Daoy (cell line): ENCODE data around the gene NRGN. TPM values are rescaled to one million over a fixed set of nuclear protein-coding genes. Genes with fewer than 3 reads are reported as not detected.

Experiments
- DNase-seq: peaks from one replicate; pipeline ENCODE4 v3.0.0-alpha.2; 2015; ENCODE audit warnings: low read depth
- total RNA-seq: library from RNA; depleted of rRNA; stranded (reverse); fragments of >200 nt; shearing (Covaris generic); gene quantifications from 2 replicates; pipeline ENCODE4 v1.2.3, GENCODE V29; 2014; rRNA removed

The NRGN gene
- 2.7 and 3.4 TPM in 2 replicates for total RNA-seq

- DNase-seq: peak; percentile 93
Observed at GRCh38 chr11:124739479-124740276, at the start of gene NRGN. Gene NRGN, plus strand, starts transcription at chr11:124739942. Its CDS starts 143 bp downstream, at chr11:124740085.

GRCh38 chr11:124693142-124693541, 46.6 kb upstream of the NRGN start:
- no peak for DNase-seq

GRCh38 chr11:124699547-124699946, 40.2 kb upstream of the NRGN start:
- no peak for DNase-seq

- DNase-seq: no peak
Observed at GRCh38 chr11:124700028-124700427, 39.7 kb upstream of the NRGN start.

- no peak for DNase-seq
Observed at GRCh38 chr11:124707829-124708228, 31.9 kb upstream of the NRGN start.

GRCh38 chr11:124712392-124712791, 27.4 kb upstream of the NRGN start:
- DNase-seq: no peak

GRCh38 chr11:124716591-124716990, 23.2 kb upstream of the NRGN start:
- peak; percentile 14 for DNase-seq

GRCh38 chr11:124717421-124717785, 22.3 kb upstream of the NRGN start:
- no peak for DNase-seq

GRCh38 chr11:124717786-124718651, 21.7 kb upstream of the NRGN start:
- peak; percentile 60 for DNase-seq

- DNase-seq: no peak
Observed at GRCh38 chr11:124718801-124719200, 20.9 kb upstream of the NRGN start.

- DNase-seq: no peak
Observed at GRCh38 chr11:124719534-124719933, 20.2 kb upstream of the NRGN start.

- DNase-seq: no peak
Observed at GRCh38 chr11:124722176-124722575, 17.6 kb upstream of the NRGN start.

- no peak for DNase-seq
Observed at GRCh38 chr11:124724979-124725718, 14.6 kb upstream of the NRGN start.

- DNase-seq: peak; percentile 61
Observed at GRCh38 chr11:124725719-124726105, 14.0 kb upstream of the NRGN start.

- DNase-seq: no peak
Observed at GRCh38 chr11:124727474-124727873, 12.3 kb upstream of the NRGN start.

- no peak for DNase-seq
Observed at GRCh38 chr11:124728134-124728533, 11.6 kb upstream of the NRGN start.

GRCh38 chr11:124729571-124729970, 10.2 kb upstream of the NRGN start:
- no peak for DNase-seq

- no peak for DNase-seq
Observed at GRCh38 chr11:124732230-124732629, 7.5 kb upstream of the NRGN start.

GRCh38 chr11:124736736-124737135, 3.0 kb upstream of the NRGN start:
- DNase-seq: no peak

GRCh38 chr11:124737638-124738305, 2.0 kb upstream of the NRGN start:
- no peak for DNase-seq

GRCh38 chr11:124738713-124739478, 846 bp upstream of the NRGN start:
- DNase-seq: no peak
